Calu3 (cell line): ENCODE data around the gene CNTNAP1. TPM values are rescaled to one million over a fixed set of nuclear protein-coding genes. Genes with fewer than 3 reads are reported as not detected.

Experiments used
- BruUV-seq: library from RNA; stranded (reverse); fragments of 400-500 nt; replicated peaks from 2 replicates; lab custom pipeline; 2021; lab: Mats Ljungman, UMichigan
- CTCF ChIA-PET: fragments of 300-600 bp; sonication (Branson Sonifier 250); formaldehyde crosslinking; loops from one replicate; lab custom pipeline; 2022; ENCODE audit warnings: antibody characterized with exemption; lab: Charles Lee
- DNase-seq: peaks from one replicate; pipeline ENCODE4 v3.0.0; 2022
- H3K27ac Mint-ChIP-seq: one replicate; pipeline ENCODE4 v1.8.0; 2022; ENCODE audit warnings: mixed read lengths; ENCODE audit not compliant: unreplicated experiment
- H3K27me3 Mint-ChIP-seq: one replicate; pipeline ENCODE4 v1.8.0; 2022; ENCODE audit warnings: mixed read lengths; ENCODE audit not compliant: unreplicated experiment
- H3K36me3 Mint-ChIP-seq: one replicate; pipeline ENCODE4 v1.8.0; 2022; ENCODE audit warnings: mild to moderate bottlenecking, moderate library complexity, mixed read lengths; ENCODE audit not compliant: insufficient read depth, unreplicated experiment
- H3K4me1 Mint-ChIP-seq: one replicate; pipeline ENCODE4 v1.8.0; 2022; ENCODE audit warnings: mild to moderate bottlenecking, low read depth, mixed read lengths; ENCODE audit not compliant: unreplicated experiment
- H3K4me3 Mint-ChIP-seq: one replicate; pipeline ENCODE4 v1.8.0; 2022; ENCODE audit warnings: mild to moderate bottlenecking, low read depth, moderate library complexity, mixed read lengths; ENCODE audit not compliant: unreplicated experiment
- H3K9me3 Mint-ChIP-seq: one replicate; pipeline ENCODE4 v1.8.0; 2022; ENCODE audit warnings: low read depth, mixed read lengths; ENCODE audit not compliant: unreplicated experiment
- CTCF ChIP-seq: fragments of 200-600 bp; IDR thresholded peaks from one replicate; pipeline ENCODE4 v1.8.0; 2022; ENCODE audit warnings: antibody characterized with exemption; ENCODE audit not compliant: unreplicated experiment
- intact Hi-C: fragments of 100-400 bp; cut with micrococcal nuclease; formaldehyde crosslinking; loops from one replicate; pipeline ENCODE4 v1.10.0; 2022; ENCODE audit not compliant: unreplicated experiment
- total RNA-seq: library from RNA; stranded (reverse); gene quantifications from 2 replicates; pipeline ENCODE4 v1.2.3, GENCODE V29; 2022

The CNTNAP1 gene
- total RNA-seq, 1 experiment from 2014 or later = 1.3 TPM

DNA sequence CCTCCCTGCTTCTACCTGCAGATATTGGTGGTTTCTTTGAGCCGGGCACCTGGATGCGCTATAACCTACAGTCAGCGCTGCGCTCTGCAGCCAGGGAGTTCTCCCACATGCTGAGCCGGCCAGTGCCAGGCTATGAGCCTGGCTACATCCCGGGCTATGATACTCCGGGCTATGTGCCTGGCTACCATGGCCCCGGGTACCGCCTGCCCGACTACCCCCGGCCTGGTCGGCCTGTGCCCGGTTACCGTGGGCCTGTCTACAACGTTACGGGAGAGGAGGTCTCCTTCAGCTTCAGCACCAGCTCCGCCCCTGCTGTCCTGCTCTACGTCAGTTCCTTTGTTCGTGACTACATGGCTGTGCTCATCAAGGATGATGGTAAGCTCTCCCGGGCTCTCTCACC, 13.2 kb downstream of the CNTNAP1 start:
- no peak for DNase-seq
- no TSS peak for BruUV-seq
- intact Hi-C loops = no loop called here
- Mint-ChIP-seq H3K27me3 (no peaks in the 10 kb centered on the region), H3K9me3 (no peaks in the 10 kb centered on the region), H3K27ac (no peak overlapping the region), H3K4me1 (no peaks in the 10 kb centered on the region), H3K4me3 (no peak overlapping the region), H3K36me3 (peaks cover 7% of the 10 kb centered on the region)
- no peak for TF ChIP-seq CTCF
- CTCF ChIA-PET = no interaction called here

- Mint-ChIP-seq H3K4me3 (no peak overlapping the region), H3K4me1 (no peaks in the 10 kb centered on the region), H3K36me3 (peaks cover 7% of the 10 kb centered on the region), H3K9me3 (no peaks in the 10 kb centered on the region), H3K27me3 (no peaks in the 10 kb centered on the region), H3K27ac (no peak overlapping the region)
- no peak for TF ChIP-seq CTCF
- CTCF ChIA-PET = interaction anchor here (0.6 to 1.6 kb wide), 5 partner anchors 12 to 168 kb away, joined by 3 to 5 read pairs (median 4); no protein-coding TSS in a partner anchor
- intact Hi-C loops = no loop called here
- DNase-seq = no peak
- no TSS peak for BruUV-seq
These were observed 14.9 kb downstream of the CNTNAP1 start for GRCh38 chr17:42697108-42697811.

- Mint-ChIP-seq H3K4me3 (no peak overlapping the region), H3K36me3 (peaks cover 7% of the 10 kb centered on the region), H3K27ac (no peak overlapping the region), H3K9me3 (no peaks in the 10 kb centered on the region), H3K27me3 (no peaks in the 10 kb centered on the region), H3K4me1 (no peaks in the 10 kb centered on the region)
- no peak for DNase-seq
- intact Hi-C loops = no loop called here
- TF ChIP-seq CTCF = no peak
- CTCF ChIA-PET = interaction anchor here (0.5 to 1.2 kb wide), 3 partner anchors 16 to 144 kb away, joined by 3 to 5 read pairs (median 4); no protein-coding TSS in a partner anchor
- BruUV-seq = no TSS peak
These were observed 16.5 kb downstream of the CNTNAP1 start for GRCh38 chr17:42698736-42699414.

- no peak for TF ChIP-seq CTCF
- H3K27me3 Mint-ChIP-seq = no peaks in the 10 kb centered on the region
- CTCF ChIA-PET = no interaction called here
- no peak for DNase-seq
- H3K4me1 Mint-ChIP-seq = no peaks in the 10 kb centered on the region
- H3K27ac Mint-ChIP-seq = no peak overlapping the region
- H3K36me3 Mint-ChIP-seq = peaks cover 7% of the 10 kb centered on the region
- H3K4me3 Mint-ChIP-seq = no peak overlapping the region
- no peaks in the 10 kb centered on the region for H3K9me3 Mint-ChIP-seq
- intact Hi-C loops = no loop called here
- BruUV-seq = no TSS peak
These were observed 17.0 kb downstream of the CNTNAP1 start for GRCh38 chr17:42699415-42699740.
